Measurements from ENCODE around the gene HTR3B.

DNA sequence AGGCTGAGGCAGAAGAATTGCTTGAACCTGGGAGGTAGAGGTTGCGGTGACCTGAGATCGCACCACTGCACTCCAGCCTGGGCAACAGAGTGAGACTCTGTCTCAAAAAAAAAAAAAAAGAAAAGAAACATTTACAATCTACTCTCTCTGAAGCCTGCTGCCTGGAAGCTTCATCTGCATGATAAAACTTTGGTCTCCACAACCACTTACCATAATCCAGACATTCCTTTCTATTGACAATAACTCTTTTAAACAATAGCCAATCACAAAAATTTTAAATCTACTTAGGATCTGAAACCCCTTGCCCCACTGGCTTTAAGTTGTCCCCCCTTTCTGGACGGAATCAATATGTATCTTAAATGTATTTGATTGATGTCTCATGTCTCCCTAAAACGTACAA is 45.3 kb downstream of the HTR3B start:
- TF ChIP-seq, protein P1, sequence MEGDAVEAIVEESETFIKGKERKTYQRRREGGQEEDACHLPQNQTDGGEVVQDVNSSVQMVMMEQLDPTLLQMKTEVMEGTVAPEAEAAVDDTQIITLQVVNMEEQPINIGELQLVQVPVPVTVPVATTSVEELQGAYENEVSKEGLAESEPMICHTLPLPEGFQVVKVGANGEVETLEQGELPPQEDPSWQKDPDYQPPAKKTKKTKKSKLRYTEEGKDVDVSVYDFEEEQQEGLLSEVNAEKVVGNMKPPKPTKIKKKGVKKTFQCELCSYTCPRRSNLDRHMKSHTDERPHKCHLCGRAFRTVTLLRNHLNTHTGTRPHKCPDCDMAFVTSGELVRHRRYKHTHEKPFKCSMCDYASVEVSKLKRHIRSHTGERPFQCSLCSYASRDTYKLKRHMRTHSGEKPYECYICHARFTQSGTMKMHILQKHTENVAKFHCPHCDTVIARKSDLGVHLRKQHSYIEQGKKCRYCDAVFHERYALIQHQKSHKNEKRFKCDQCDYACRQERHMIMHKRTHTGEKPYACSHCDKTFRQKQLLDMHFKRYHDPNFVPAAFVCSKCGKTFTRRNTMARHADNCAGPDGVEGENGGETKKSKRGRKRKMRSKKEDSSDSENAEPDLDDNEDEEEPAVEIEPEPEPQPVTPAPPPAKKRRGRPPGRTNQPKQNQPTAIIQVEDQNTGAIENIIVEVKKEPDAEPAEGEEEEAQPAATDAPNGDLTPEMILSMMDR (IDR thresholded peaks at IDR 0.05; ENCODE audit: poor library complexity, severe bottlenecking), result no peak
- TF ChIP-seq, protein P2, sequence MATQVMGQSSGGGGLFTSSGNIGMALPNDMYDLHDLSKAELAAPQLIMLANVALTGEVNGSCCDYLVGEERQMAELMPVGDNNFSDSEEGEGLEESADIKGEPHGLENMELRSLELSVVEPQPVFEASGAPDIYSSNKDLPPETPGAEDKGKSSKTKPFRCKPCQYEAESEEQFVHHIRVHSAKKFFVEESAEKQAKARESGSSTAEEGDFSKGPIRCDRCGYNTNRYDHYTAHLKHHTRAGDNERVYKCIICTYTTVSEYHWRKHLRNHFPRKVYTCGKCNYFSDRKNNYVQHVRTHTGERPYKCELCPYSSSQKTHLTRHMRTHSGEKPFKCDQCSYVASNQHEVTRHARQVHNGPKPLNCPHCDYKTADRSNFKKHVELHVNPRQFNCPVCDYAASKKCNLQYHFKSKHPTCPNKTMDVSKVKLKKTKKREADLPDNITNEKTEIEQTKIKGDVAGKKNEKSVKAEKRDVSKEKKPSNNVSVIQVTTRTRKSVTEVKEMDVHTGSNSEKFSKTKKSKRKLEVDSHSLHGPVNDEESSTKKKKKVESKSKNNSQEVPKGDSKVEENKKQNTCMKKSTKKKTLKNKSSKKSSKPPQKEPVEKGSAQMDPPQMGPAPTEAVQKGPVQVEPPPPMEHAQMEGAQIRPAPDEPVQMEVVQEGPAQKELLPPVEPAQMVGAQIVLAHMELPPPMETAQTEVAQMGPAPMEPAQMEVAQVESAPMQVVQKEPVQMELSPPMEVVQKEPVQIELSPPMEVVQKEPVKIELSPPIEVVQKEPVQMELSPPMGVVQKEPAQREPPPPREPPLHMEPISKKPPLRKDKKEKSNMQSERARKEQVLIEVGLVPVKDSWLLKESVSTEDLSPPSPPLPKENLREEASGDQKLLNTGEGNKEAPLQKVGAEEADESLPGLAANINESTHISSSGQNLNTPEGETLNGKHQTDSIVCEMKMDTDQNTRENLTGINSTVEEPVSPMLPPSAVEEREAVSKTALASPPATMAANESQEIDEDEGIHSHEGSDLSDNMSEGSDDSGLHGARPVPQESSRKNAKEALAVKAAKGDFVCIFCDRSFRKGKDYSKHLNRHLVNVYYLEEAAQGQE (IDR thresholded peaks at IDR 0.05; ENCODE audit: borderline replicate concordance), result no peak
- TF ChIP-seq RAD21 (conservative IDR thresholded peaks at IDR 0.05) (no peak), EP300 (conservative IDR thresholded peaks at IDR 0.05; ENCODE audit: poor library complexity, severe bottlenecking) (no peak), MXI1 (conservative IDR thresholded peaks at IDR 0.05; ENCODE audit: poor library complexity, severe bottlenecking) (no peak), TAF1 (IDR thresholded peaks at IDR 0.05; ENCODE audit: low read depth) (no peak), EZH2 (IDR thresholded peaks at IDR 0.05; ENCODE audit: borderline replicate concordance, insufficient read depth, low read length, poor library complexity, severe bottlenecking) (no peak), SMC3 (conservative IDR thresholded peaks at IDR 0.05; ENCODE audit: poor library complexity) (no peak), POLR2AphosphoS5 (IDR thresholded peaks at IDR 0.05) (no peak)

All from neural cell (in vitro differentiated cells).